Measurements from ENCODE around the gene KATNB1.
"Not testable (repeated sequence)": the region's sequence is repeated elsewhere in the genome, so short reads cannot be mapped to it uniquely, and the experiment has no call there.

Gene KATNB1

DNA sequence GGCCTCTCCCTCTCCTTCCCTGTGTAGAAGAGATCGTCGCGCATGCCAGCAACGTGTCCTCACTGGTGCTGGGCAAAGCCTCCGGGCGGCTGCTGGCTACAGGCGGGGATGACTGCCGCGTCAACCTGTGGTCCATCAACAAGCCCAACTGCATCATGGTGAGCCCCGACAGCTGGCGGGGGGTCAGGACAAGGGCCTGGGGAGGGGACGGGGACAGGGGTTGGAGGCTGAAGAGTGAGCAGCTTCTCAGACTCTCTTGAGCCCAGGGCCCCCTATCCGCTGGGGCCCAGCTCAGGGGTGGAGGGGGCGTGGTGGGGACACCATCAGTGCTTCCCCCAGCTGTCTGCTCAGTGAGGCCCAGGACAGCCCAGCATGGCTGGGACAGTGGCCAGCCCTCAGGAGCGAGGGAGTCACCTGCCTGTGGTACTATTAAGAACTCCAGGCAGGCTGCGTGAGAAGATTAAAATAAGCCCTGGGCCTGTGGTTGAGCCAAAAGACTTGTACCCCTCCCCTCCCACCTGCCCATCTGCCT is 6.2 kb downstream of the KATNB1 start:
- POLR2A ChIA-PET, result no interaction called here
- DNase-seq (ENCODE audit: extremely low spot score), result no peak
- CTCF ChIA-PET, result interaction anchor here (0.7 kb wide), 1 partner anchor 122 kb away, joined by 4 read pairs; no protein-coding TSS in a partner anchor
- TF ChIP-seq, protein P1, sequence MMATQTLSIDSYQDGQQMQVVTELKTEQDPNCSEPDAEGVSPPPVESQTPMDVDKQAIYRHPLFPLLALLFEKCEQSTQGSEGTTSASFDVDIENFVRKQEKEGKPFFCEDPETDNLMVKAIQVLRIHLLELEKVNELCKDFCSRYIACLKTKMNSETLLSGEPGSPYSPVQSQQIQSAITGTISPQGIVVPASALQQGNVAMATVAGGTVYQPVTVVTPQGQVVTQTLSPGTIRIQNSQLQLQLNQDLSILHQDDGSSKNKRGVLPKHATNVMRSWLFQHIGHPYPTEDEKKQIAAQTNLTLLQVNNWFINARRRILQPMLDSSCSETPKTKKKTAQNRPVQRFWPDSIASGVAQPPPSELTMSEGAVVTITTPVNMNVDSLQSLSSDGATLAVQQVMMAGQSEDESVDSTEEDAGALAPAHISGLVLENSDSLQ (IDR thresholded peaks at IDR 0.05), result no peak
- no peak for TF ChIP-seq FOXK2 (IDR thresholded peaks at IDR 0.05)
- no peak for TF ChIP-seq HDGF (IDR thresholded peaks at IDR 0.05; ENCODE audit: borderline replicate concordance)
- TF ChIP-seq SP1 (IDR thresholded peaks at IDR 0.05), result no peak
- TF ChIP-seq ELF4 (IDR thresholded peaks at IDR 0.05), result no peak
- no peak for TF ChIP-seq NFRKB (IDR thresholded peaks at IDR 0.05)
- no peak for TF ChIP-seq FOXA1 (IDR thresholded peaks at IDR 0.05)
- TF ChIP-seq L3MBTL2 (conservative IDR thresholded peaks at IDR 0.05), result no peak
- no peak for TF ChIP-seq CTBP1 (IDR thresholded peaks at IDR 0.05; ENCODE audit: borderline replicate concordance)
- TF ChIP-seq ARNT (IDR thresholded peaks at IDR 0.05), result no peak
- no peak for TF ChIP-seq FOXM1 (IDR thresholded peaks at IDR 0.05; ENCODE audit: borderline replicate concordance)
- TF ChIP-seq ZNF384 (IDR thresholded peaks at IDR 0.05), result no peak
- no peak for TF ChIP-seq TARDBP (IDR thresholded peaks at IDR 0.05)
- no peak for TF ChIP-seq SUZ12 (IDR thresholded peaks at IDR 0.05)

- ChIA-PET CTCF (interaction anchor here (0.7 kb wide), 1 partner anchor 121 kb away, joined by 4 read pairs; no protein-coding TSS in a partner anchor), POLR2A (no interaction called here)
- no peak for DNase-seq (ENCODE audit: extremely low spot score)
- no peak for TF ChIP-seq ZNF384 (IDR thresholded peaks at IDR 0.05)
- no peak for TF ChIP-seq FOXA1 (IDR thresholded peaks at IDR 0.05)
- TF ChIP-seq ARNT (IDR thresholded peaks at IDR 0.05), result no peak
- TF ChIP-seq FOXK2 (IDR thresholded peaks at IDR 0.05), result no peak
- TF ChIP-seq SP1 (IDR thresholded peaks at IDR 0.05), result no peak
- no peak for TF ChIP-seq NFRKB (IDR thresholded peaks at IDR 0.05)
- no peak for TF ChIP-seq L3MBTL2 (conservative IDR thresholded peaks at IDR 0.05)
- TF ChIP-seq, protein P1 (IDR thresholded peaks at IDR 0.05), result no peak
- TF ChIP-seq HDGF (IDR thresholded peaks at IDR 0.05; ENCODE audit: borderline replicate concordance), result no peak
- no peak for TF ChIP-seq BHLHE40 (IDR thresholded peaks at IDR 0.05; ENCODE audit: borderline replicate concordance)
- no peak for TF ChIP-seq CTBP1 (IDR thresholded peaks at IDR 0.05; ENCODE audit: borderline replicate concordance)
- TF ChIP-seq TARDBP (IDR thresholded peaks at IDR 0.05), result no peak
- no peak for TF ChIP-seq SUZ12 (IDR thresholded peaks at IDR 0.05)
- no peak for TF ChIP-seq FOXM1 (IDR thresholded peaks at IDR 0.05; ENCODE audit: borderline replicate concordance)
Observed at GRCh38 chr16:57742543-57742942, 7.0 kb downstream of the KATNB1 start.

DNA sequence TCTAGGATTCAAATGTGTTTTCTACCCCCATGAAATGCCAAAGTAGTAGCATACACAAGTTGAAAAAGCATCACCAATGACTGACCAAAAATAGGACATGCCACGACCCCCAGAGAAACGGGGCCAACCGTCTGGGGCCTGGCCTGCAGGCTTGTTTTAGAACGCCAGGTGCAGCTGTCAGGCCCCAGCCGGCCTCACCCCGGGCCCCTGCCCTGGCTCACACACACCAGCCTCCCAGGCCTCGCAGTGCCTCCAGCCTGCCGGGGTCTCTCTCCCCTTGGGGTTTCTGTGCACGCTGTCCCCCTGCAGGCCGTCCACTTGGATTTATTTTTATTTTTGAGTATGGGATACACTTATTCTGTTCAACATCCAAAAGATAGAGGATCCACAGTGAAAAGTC is 7.9 kb downstream of the KATNB1 start:
- TF ChIP-seq SP1 (IDR thresholded peaks at IDR 0.05), result no peak
- no peak for TF ChIP-seq FOXM1 (IDR thresholded peaks at IDR 0.05; ENCODE audit: borderline replicate concordance)
- no peak for TF ChIP-seq TARDBP (IDR thresholded peaks at IDR 0.05)
- TF ChIP-seq HDGF (IDR thresholded peaks at IDR 0.05; ENCODE audit: borderline replicate concordance), result no peak
- no peak for DNase-seq (ENCODE audit: extremely low spot score)
- CTCF ChIA-PET, result no interaction called here
- POLR2A ChIA-PET, result no interaction called here

GRCh38 chr16:57743886-57744641 is 8.5 kb downstream of the KATNB1 start:
- TF ChIP-seq SUZ12 (IDR thresholded peaks at IDR 0.05) (no peak), BHLHE40 (IDR thresholded peaks at IDR 0.05; ENCODE audit: borderline replicate concordance) (no peak), CTBP1 (IDR thresholded peaks at IDR 0.05; ENCODE audit: borderline replicate concordance) (no peak), FOXK2 (IDR thresholded peaks at IDR 0.05) (no peak), ELF4 (IDR thresholded peaks at IDR 0.05) (no peak), FOXA1 (IDR thresholded peaks at IDR 0.05) (no peak), ZNF384 (IDR thresholded peaks at IDR 0.05) (no peak), TARDBP (IDR thresholded peaks at IDR 0.05) (no peak), LEF1 (IDR thresholded peaks at IDR 0.05; ENCODE audit: borderline replicate concordance) (no peak), SP1 (IDR thresholded peaks at IDR 0.05) (no peak), HDGF (IDR thresholded peaks at IDR 0.05; ENCODE audit: borderline replicate concordance) (no peak), NFRKB (IDR thresholded peaks at IDR 0.05) (no peak)
- TF ChIP-seq, protein P1 (IDR thresholded peaks at IDR 0.05), result no peak
- ChIA-PET CTCF (no interaction called here), POLR2A (interaction anchor here (1.0 to 2.4 kb wide), 2 partner anchors 8 to 13 kb away, joined by 3 to 10 read pairs; partner anchors contain the start of gene KATNB1)
- no peak for DNase-seq (ENCODE audit: extremely low spot score)

DNA sequence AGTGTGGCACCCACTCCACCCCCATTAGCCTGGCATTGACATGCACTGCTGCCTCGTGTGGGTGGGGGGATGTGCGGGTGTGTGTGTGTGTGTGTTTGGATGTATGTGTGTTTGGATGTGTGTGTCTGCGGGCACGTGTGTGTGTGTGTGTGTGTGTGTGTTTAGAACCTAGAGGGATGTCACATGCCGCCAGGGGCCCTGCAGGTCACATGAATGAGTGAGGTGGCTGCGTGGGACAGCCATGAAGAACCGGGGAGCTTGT is 9.0 kb downstream of the KATNB1 start:
- DNase-seq (ENCODE audit: extremely low spot score), result no peak
- ChIA-PET POLR2A (interaction anchor here (1.0 to 2.4 kb wide), 2 partner anchors 9 to 13 kb away, joined by 3 to 10 read pairs; partner anchors contain the start of gene KATNB1), CTCF (no interaction called here)
- TF ChIP-seq CTBP1 (IDR thresholded peaks at IDR 0.05; ENCODE audit: borderline replicate concordance) (no peak), TARDBP (IDR thresholded peaks at IDR 0.05) (no peak)

- ChIA-PET CTCF (interaction anchor here (0.7 kb wide), 1 partner anchor 878 kb away, joined by 3 read pairs; no protein-coding TSS in a partner anchor), POLR2A (interaction anchor here (2.4 kb wide), 1 partner anchor 10 kb away, joined by 10 read pairs; the partner anchor contains the start of gene KATNB1)
- DNase-seq (ENCODE audit: extremely low spot score), result no peak
- no peak for TF ChIP-seq ELF4 (IDR thresholded peaks at IDR 0.05)
- no peak for TF ChIP-seq LEF1 (IDR thresholded peaks at IDR 0.05; ENCODE audit: borderline replicate concordance)
- TF ChIP-seq NFRKB (IDR thresholded peaks at IDR 0.05), result no peak
- no peak for TF ChIP-seq ZNF384 (IDR thresholded peaks at IDR 0.05)
Observed at GRCh38 chr16:57745768-57746167, 10.2 kb downstream of the KATNB1 start.

DNA sequence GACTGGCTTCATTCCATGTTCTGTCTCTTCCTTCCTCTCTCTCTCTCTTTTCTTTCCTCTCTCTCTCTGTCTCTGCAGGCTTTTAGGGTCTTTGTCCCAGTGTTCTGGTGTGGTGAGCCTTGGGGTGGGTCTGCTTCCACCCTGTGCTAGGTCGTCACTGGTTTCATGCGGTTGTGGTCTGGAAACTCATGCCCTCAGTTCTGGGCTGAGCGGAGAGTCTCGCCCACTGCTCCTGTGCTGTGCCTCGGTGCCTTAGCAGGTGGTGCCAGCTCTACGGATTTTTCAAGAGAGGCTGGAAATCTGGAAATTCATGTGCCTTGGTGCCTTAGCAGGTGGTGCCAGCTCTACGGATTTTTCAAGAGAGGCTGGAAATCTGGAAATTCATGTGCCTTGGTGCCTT is 10.7 kb downstream of the KATNB1 start:
- POLR2A ChIA-PET, result interaction anchor here (2.4 kb wide), 1 partner anchor 11 kb away, joined by 10 read pairs; the partner anchor contains the start of gene KATNB1
- CTCF ChIA-PET, result interaction anchor here (0.7 kb wide), 1 partner anchor 879 kb away, joined by 3 read pairs; no protein-coding TSS in a partner anchor

More for the DNA sequence above, 10.7 kb downstream of the KATNB1 start:
- not testable (repeated sequence) for DNase-seq (ENCODE audit: extremely low spot score)

All from HEK293T (cell line).